ENCODE data around the gene CPSF6. TPM values are rescaled to one million over a fixed set of nuclear protein-coding genes. Genes with fewer than 3 reads are reported as not detected.

The CPSF6 gene
- total RNA-seq, 1 donor from 2014 or later = 90.8 TPM

- TF ChIP-seq, protein P1, sequence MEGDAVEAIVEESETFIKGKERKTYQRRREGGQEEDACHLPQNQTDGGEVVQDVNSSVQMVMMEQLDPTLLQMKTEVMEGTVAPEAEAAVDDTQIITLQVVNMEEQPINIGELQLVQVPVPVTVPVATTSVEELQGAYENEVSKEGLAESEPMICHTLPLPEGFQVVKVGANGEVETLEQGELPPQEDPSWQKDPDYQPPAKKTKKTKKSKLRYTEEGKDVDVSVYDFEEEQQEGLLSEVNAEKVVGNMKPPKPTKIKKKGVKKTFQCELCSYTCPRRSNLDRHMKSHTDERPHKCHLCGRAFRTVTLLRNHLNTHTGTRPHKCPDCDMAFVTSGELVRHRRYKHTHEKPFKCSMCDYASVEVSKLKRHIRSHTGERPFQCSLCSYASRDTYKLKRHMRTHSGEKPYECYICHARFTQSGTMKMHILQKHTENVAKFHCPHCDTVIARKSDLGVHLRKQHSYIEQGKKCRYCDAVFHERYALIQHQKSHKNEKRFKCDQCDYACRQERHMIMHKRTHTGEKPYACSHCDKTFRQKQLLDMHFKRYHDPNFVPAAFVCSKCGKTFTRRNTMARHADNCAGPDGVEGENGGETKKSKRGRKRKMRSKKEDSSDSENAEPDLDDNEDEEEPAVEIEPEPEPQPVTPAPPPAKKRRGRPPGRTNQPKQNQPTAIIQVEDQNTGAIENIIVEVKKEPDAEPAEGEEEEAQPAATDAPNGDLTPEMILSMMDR (IDR thresholded peaks at IDR 0.05; ENCODE audit: unreplicated experiment) = no peak
- H3K9me3 Mint-ChIP-seq (ENCODE audit: unreplicated experiment) = peaks cover 4% of the 10 kb centered on the region
- peaks cover 5% of the 10 kb centered on the region for H3K36me3 Mint-ChIP-seq (ENCODE audit: low read depth, unreplicated experiment)
- H3K27ac Mint-ChIP-seq (ENCODE audit: unreplicated experiment) = no peak overlapping the region
- DNase-seq (ENCODE audit: low spot score) = no peak
- H3K27me3 Mint-ChIP-seq (ENCODE audit: unreplicated experiment) = peaks cover 3% of the 10 kb centered on the region
- H3K4me1 Mint-ChIP-seq (ENCODE audit: unreplicated experiment) = no peaks in the 10 kb centered on the region
- H3K4me3 Mint-ChIP-seq (ENCODE audit: unreplicated experiment) = no peak overlapping the region
Measured at GRCh38 chr12:69321351-69321750, 82.0 kb downstream of the CPSF6 start.

Small RNA genes within 50 kb of the gene (microRNA-seq; reads per million reads assigned to microRNA genes)
- gene MIR1279 (ENCODE audit: unreplicated experiment) = not detected

Other genes with a start within 250 kb of the CPSF6 start
- 3.6 TPM for gene LYZ, start 108.8 kb downstream of the CPSF6 start, total RNA-seq (ENCODE audit: unreplicated experiment)
- 16.8 TPM for gene YEATS4, start 120.2 kb downstream of the CPSF6 start, total RNA-seq (ENCODE audit: unreplicated experiment)
- gene FRS2, start 230.8 kb downstream of the CPSF6 start, total RNA-seq (ENCODE audit: unreplicated experiment) = 22.9 TPM